ENCODE measurements around the gene EIF2D.

GRCh38 chr1:206595581-206596318 lies 16.5 kb downstream of the EIF2D start:
- TF ChIP-seq, protein P1, sequence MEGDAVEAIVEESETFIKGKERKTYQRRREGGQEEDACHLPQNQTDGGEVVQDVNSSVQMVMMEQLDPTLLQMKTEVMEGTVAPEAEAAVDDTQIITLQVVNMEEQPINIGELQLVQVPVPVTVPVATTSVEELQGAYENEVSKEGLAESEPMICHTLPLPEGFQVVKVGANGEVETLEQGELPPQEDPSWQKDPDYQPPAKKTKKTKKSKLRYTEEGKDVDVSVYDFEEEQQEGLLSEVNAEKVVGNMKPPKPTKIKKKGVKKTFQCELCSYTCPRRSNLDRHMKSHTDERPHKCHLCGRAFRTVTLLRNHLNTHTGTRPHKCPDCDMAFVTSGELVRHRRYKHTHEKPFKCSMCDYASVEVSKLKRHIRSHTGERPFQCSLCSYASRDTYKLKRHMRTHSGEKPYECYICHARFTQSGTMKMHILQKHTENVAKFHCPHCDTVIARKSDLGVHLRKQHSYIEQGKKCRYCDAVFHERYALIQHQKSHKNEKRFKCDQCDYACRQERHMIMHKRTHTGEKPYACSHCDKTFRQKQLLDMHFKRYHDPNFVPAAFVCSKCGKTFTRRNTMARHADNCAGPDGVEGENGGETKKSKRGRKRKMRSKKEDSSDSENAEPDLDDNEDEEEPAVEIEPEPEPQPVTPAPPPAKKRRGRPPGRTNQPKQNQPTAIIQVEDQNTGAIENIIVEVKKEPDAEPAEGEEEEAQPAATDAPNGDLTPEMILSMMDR (conservative IDR thresholded peaks at IDR 0.05; ENCODE audit: low read depth, low read length): no peak
- TF ChIP-seq RAD21 (IDR thresholded peaks at IDR 0.05; ENCODE audit: low read length): no peak
- TF ChIP-seq POLR2A (IDR thresholded peaks at IDR 0.05; ENCODE audit: low read depth, low read length): no peak
- no peak for TF ChIP-seq MXI1 (IDR thresholded peaks at IDR 0.05; ENCODE audit: borderline replicate concordance, low read depth, low read length)
- TF ChIP-seq BHLHE40 (IDR thresholded peaks at IDR 0.05; ENCODE audit: low read depth, low read length): no peak
- no peak for TF ChIP-seq USF2 (IDR thresholded peaks at IDR 0.05; ENCODE audit: low read depth, low read length)
- no peak for TF ChIP-seq RFX5 (IDR thresholded peaks at IDR 0.05; ENCODE audit: low read depth, low read length)
- TF ChIP-seq CEBPB (IDR thresholded peaks at IDR 0.05; ENCODE audit: low read depth, low read length): no peak
